ENCODE data around the gene TBCK. TPM values are rescaled to one million over a fixed set of nuclear protein-coding genes. Genes with fewer than 3 reads are reported as not detected.

TBCK gene
- total RNA-seq, 1 donor from 2014 or later = 25.1 TPM

- H3K4me1 Mint-ChIP-seq (ENCODE audit: low read depth) = peaks cover 30% of the 10 kb centered on the region
- intact Hi-C loops (cut with micrococcal nuclease) = loop anchor here (1.0 to 10.0 kb wide), 7 partner anchors 50 to 1618 kb away; partner anchors contain the start of genes CYP2U1, GSTCD, INTS12 and PPA2
- no peak overlapping the region for H3K27ac Mint-ChIP-seq
- H3K27me3 Mint-ChIP-seq (ENCODE audit: insufficient read depth) = no peaks in the 10 kb centered on the region
- no peak overlapping the region for H3K4me3 Mint-ChIP-seq
- H3K9me3 Mint-ChIP-seq = no peaks in the 10 kb centered on the region
- H3K36me3 Mint-ChIP-seq (ENCODE audit: low read depth) = peaks cover 14% of the 10 kb centered on the region
- no peak for DNase-seq (ENCODE audit: low spot score)
Measured at GRCh38 chr4:106316773-106317409, 882 bp upstream of the TBCK start.

- H3K9me3 Mint-ChIP-seq = no peaks in the 10 kb centered on the region
- H3K4me3 Mint-ChIP-seq = no peak overlapping the region
- H3K27ac Mint-ChIP-seq = no peak overlapping the region
- H3K36me3 Mint-ChIP-seq (ENCODE audit: low read depth) = peaks cover 10% of the 10 kb centered on the region
- H3K4me1 Mint-ChIP-seq (ENCODE audit: low read depth) = peaks cover 30% of the 10 kb centered on the region
- intact Hi-C loops (cut with micrococcal nuclease) = loop anchor here (2.0 to 10.0 kb wide), 5 partner anchors 13 to 1619 kb away; partner anchors contain the start of genes CYP2U1 and TET2
- DNase-seq (ENCODE audit: low spot score) = peak; percentile 19
- no peaks in the 10 kb centered on the region for H3K27me3 Mint-ChIP-seq (ENCODE audit: insufficient read depth)
Measured at GRCh38 chr4:106315476-106315967, 487 bp downstream of the TBCK start.

GRCh38 chr4:106314960-106315359 lies 1.0 kb downstream of the TBCK start:
- H3K27ac Mint-ChIP-seq = no peak overlapping the region
- H3K4me3 Mint-ChIP-seq = no peak overlapping the region
- intact Hi-C loops (cut with micrococcal nuclease) = loop anchor here (2.0 to 10.0 kb wide), 5 partner anchors 14 to 1620 kb away; partner anchors contain the start of genes CYP2U1 and TET2
- no peaks in the 10 kb centered on the region for H3K27me3 Mint-ChIP-seq (ENCODE audit: insufficient read depth)
- H3K36me3 Mint-ChIP-seq (ENCODE audit: low read depth) = peaks cover 6% of the 10 kb centered on the region
- H3K9me3 Mint-ChIP-seq = no peaks in the 10 kb centered on the region
- no peak for DNase-seq (ENCODE audit: low spot score)
- peaks cover 26% of the 10 kb centered on the region for H3K4me1 Mint-ChIP-seq (ENCODE audit: low read depth)

GRCh38 chr4:106312997-106313522 lies 2.9 kb downstream of the TBCK start:
- Mint-ChIP-seq H3K4me3 (peak overlapping the region; percentile 2), H3K36me3 (ENCODE audit: low read depth) (peaks cover 7% of the 10 kb centered on the region), H3K27ac (no peak overlapping the region), H3K27me3 (ENCODE audit: insufficient read depth) (no peaks in the 10 kb centered on the region), H3K9me3 (no peaks in the 10 kb centered on the region), H3K4me1 (ENCODE audit: low read depth) (peaks cover 24% of the 10 kb centered on the region)
- no peak for DNase-seq (ENCODE audit: low spot score)
- intact Hi-C loops (cut with micrococcal nuclease) = loop anchor here (10.0 kb wide), 1 partner anchor 1622 kb away; the partner anchor contains the start of gene CYP2U1

GRCh38 chr4:106312377-106312776 lies 3.6 kb downstream of the TBCK start:
- peaks cover 7% of the 10 kb centered on the region for H3K36me3 Mint-ChIP-seq (ENCODE audit: low read depth)
- intact Hi-C loops (cut with micrococcal nuclease) = loop anchor here (10.0 kb wide), 1 partner anchor 1622 kb away; the partner anchor contains the start of gene CYP2U1
- H3K27ac Mint-ChIP-seq = no peak overlapping the region

GRCh38 chr4:106306561-106306960 lies 9.4 kb downstream of the TBCK start:
- no peaks in the 10 kb centered on the region for H3K9me3 Mint-ChIP-seq

More at GRCh38 chr4:106312377-106312776, 3.6 kb downstream of the TBCK start:
- peaks cover 24% of the 10 kb centered on the region for H3K4me1 Mint-ChIP-seq (ENCODE audit: low read depth)
- H3K4me3 Mint-ChIP-seq = no peak overlapping the region
- DNase-seq (ENCODE audit: low spot score) = no peak
- no peaks in the 10 kb centered on the region for H3K9me3 Mint-ChIP-seq
- H3K27me3 Mint-ChIP-seq (ENCODE audit: insufficient read depth) = no peaks in the 10 kb centered on the region

GRCh38 chr4:106305435-106306055 lies 10.5 kb downstream of the TBCK start:
- H3K4me1 Mint-ChIP-seq (ENCODE audit: low read depth) = no peaks in the 10 kb centered on the region
- DNase-seq (ENCODE audit: low spot score) = no peak
- H3K9me3 Mint-ChIP-seq = no peaks in the 10 kb centered on the region
- no peaks in the 10 kb centered on the region for H3K27me3 Mint-ChIP-seq (ENCODE audit: insufficient read depth)
- intact Hi-C loops (cut with micrococcal nuclease) = no loop called here
- H3K4me3 Mint-ChIP-seq = no peak overlapping the region
- H3K36me3 Mint-ChIP-seq (ENCODE audit: low read depth) = peaks cover 11% of the 10 kb centered on the region
- no peak overlapping the region for H3K27ac Mint-ChIP-seq

More at GRCh38 chr4:106306561-106306960, 9.4 kb downstream of the TBCK start:
- no peak overlapping the region for H3K4me3 Mint-ChIP-seq
- peaks cover 12% of the 10 kb centered on the region for H3K36me3 Mint-ChIP-seq (ENCODE audit: low read depth)
- H3K4me1 Mint-ChIP-seq (ENCODE audit: low read depth) = no peaks in the 10 kb centered on the region
- intact Hi-C loops (cut with micrococcal nuclease) = no loop called here
- no peaks in the 10 kb centered on the region for H3K27me3 Mint-ChIP-seq (ENCODE audit: insufficient read depth)
- no peak for DNase-seq (ENCODE audit: low spot score)
- H3K27ac Mint-ChIP-seq = no peak overlapping the region

- Mint-ChIP-seq H3K4me1 (ENCODE audit: low read depth) (no peaks in the 10 kb centered on the region), H3K27ac (no peak overlapping the region), H3K27me3 (ENCODE audit: insufficient read depth) (no peaks in the 10 kb centered on the region), H3K9me3 (no peaks in the 10 kb centered on the region), H3K4me3 (no peak overlapping the region), H3K36me3 (ENCODE audit: low read depth) (peaks cover 15% of the 10 kb centered on the region)
- intact Hi-C loops (cut with micrococcal nuclease) = no loop called here
- no peak for DNase-seq (ENCODE audit: low spot score)
Measured at GRCh38 chr4:106304632-106305031, 11.4 kb downstream of the TBCK start.

- Mint-ChIP-seq H3K27me3 (ENCODE audit: insufficient read depth) (no peaks in the 10 kb centered on the region), H3K4me3 (no peak overlapping the region), H3K9me3 (no peaks in the 10 kb centered on the region), H3K27ac (no peak overlapping the region), H3K4me1 (ENCODE audit: low read depth) (no peaks in the 10 kb centered on the region), H3K36me3 (ENCODE audit: low read depth) (peaks cover 15% of the 10 kb centered on the region)
- DNase-seq (ENCODE audit: low spot score) = no peak
- intact Hi-C loops (cut with micrococcal nuclease) = no loop called here
Measured at GRCh38 chr4:106303548-106304281, 12.3 kb downstream of the TBCK start.

- Mint-ChIP-seq H3K36me3 (ENCODE audit: low read depth) (peaks cover 12% of the 10 kb centered on the region), H3K4me3 (no peak overlapping the region), H3K4me1 (ENCODE audit: low read depth) (no peaks in the 10 kb centered on the region), H3K27ac (no peak overlapping the region), H3K9me3 (no peaks in the 10 kb centered on the region), H3K27me3 (ENCODE audit: insufficient read depth) (no peaks in the 10 kb centered on the region)
- DNase-seq (ENCODE audit: low spot score) = no peak
- intact Hi-C loops (cut with micrococcal nuclease) = no loop called here
Measured at GRCh38 chr4:106302062-106302438, 14.0 kb downstream of the TBCK start.

- Mint-ChIP-seq H3K27ac (no peak overlapping the region), H3K27me3 (ENCODE audit: insufficient read depth) (no peaks in the 10 kb centered on the region), H3K9me3 (no peaks in the 10 kb centered on the region), H3K4me1 (ENCODE audit: low read depth) (no peaks in the 10 kb centered on the region), H3K4me3 (no peak overlapping the region), H3K36me3 (ENCODE audit: low read depth) (peaks cover 10% of the 10 kb centered on the region)
- intact Hi-C loops (cut with micrococcal nuclease) = no loop called here
- no peak for DNase-seq (ENCODE audit: low spot score)
Measured at GRCh38 chr4:106301393-106302061, 14.5 kb downstream of the TBCK start.

GRCh38 chr4:106299977-106300376 lies 16.0 kb downstream of the TBCK start:
- Mint-ChIP-seq H3K27me3 (ENCODE audit: insufficient read depth) (no peaks in the 10 kb centered on the region), H3K4me3 (no peak overlapping the region), H3K36me3 (ENCODE audit: low read depth) (peaks cover 13% of the 10 kb centered on the region), H3K4me1 (ENCODE audit: low read depth) (no peaks in the 10 kb centered on the region), H3K27ac (no peak overlapping the region), H3K9me3 (no peaks in the 10 kb centered on the region)
- intact Hi-C loops (cut with micrococcal nuclease) = no loop called here
- DNase-seq (ENCODE audit: low spot score) = no peak

All from activated T-helper 1 cell treated with anti-CD3 and anti-CD28 coated beads, Interleukin-12 subunit alpha, Interleukin-12 subunit beta, Interleukin-2, Interleukin-4 antibody, amounts not matched to agents 30 ng/mL and 10 ng/mL and 1 ng/mL, durations not matched to agents 14 hours and 24 hours and 36 hours (primary cell).